CD14-positive monocyte (primary cell): ENCODE measurements around the gene COL5A2. TPM values are rescaled to one million over a fixed set of nuclear protein-coding genes. Genes with fewer than 3 reads are reported as not detected.

Experiments
- DNase-seq, 3 donors: peaks; one replicate each; pipeline ENCODE4 v3.0.0-alpha.2; 2011 to 2022
- H2AFZ ChIP-seq: 2 replicates; pipeline ENCODE4 v1.6.0; 2012; ENCODE audit warnings: mild to moderate bottlenecking, low read depth, low read length, inconsistent platforms; ENCODE audit not compliant: insufficient read depth, poor library complexity, severe bottlenecking
- H3K27ac ChIP-seq, 2 donors: 1 replicate in 1 of 2; 2 replicates in 1 of 2; pipeline ENCODE4 v1.5.1; 2012 to 2013; ENCODE audit warnings: low read length in 2 of 2, control low read depth in 1 of 2, inconsistent platforms in 1 of 2, low read depth in 1 of 2, mild to moderate bottlenecking in 1 of 2
- H3K27me3 ChIP-seq, 2 donors: one replicate each; pipeline versions ENCODE4 v1.6.0 to v1.6.1; 2011 to 2013; ENCODE audit warnings: low read length in 2 of 2; ENCODE audit not compliant: control insufficient read depth in 2 of 2, insufficient read depth in 2 of 2
- H3K36me3 ChIP-seq, 2 donors: replicated peaks in 1 of 2; 1 replicate in 1 of 2; 2 replicates in 1 of 2; pipeline versions ENCODE4 v1.5.1 to v1.6.1; 2012 to 2013; ENCODE audit warnings: low read length in 2 of 2, control low read depth in 1 of 2, inconsistent platforms in 1 of 2, mild to moderate bottlenecking in 1 of 2; ENCODE audit not compliant: insufficient read depth in 2 of 2, control insufficient read depth in 1 of 2
- H3K4me1 ChIP-seq, 2 donors: 1 replicate in 1 of 2; 2 replicates in 1 of 2; pipeline versions ENCODE4 v1.5.1 to v1.6.1; 2012 to 2013; ENCODE audit warnings: low read length in 2 of 2, control low read depth in 1 of 2, inconsistent platforms in 1 of 2, mild to moderate bottlenecking in 1 of 2, moderate library complexity in 1 of 2; ENCODE audit not compliant: insufficient read depth in 2 of 2, control insufficient read depth in 1 of 2
- H3K4me2 ChIP-seq: replicated peaks from 2 replicates; pipeline ENCODE3; 2012; ENCODE audit warnings: low read length, moderate library complexity, mild to moderate bottlenecking; ENCODE audit not compliant: poor library complexity, severe bottlenecking; ENCODE audit errors: extremely low read depth
- H3K4me3 ChIP-seq, 3 experiments: fragments of 200-600 bp in 1 of 3; sonication (generic) in 1 of 3; replicated peaks in 1 of 3; 1 replicate in 2 of 3; 2 replicates in 1 of 3; pipeline ENCODE4 v1.5.1; 2011 to 2013; ENCODE audit warnings: low read length in 3 of 3, mild to moderate bottlenecking in 3 of 3, control low read depth in 2 of 3, low read depth in 2 of 3, inconsistent platforms in 1 of 3, moderate library complexity in 1 of 3
- H3K79me2 ChIP-seq: 2 replicates; pipeline ENCODE4 v1.6.0; 2012; ENCODE audit warnings: mild to moderate bottlenecking, control low read depth, inconsistent platforms, low read length, moderate library complexity; ENCODE audit not compliant: insufficient read depth
- H3K9ac ChIP-seq: 2 replicates; pipeline ENCODE4 v1.6.0; 2017; ENCODE audit warnings: low read length, mild to moderate bottlenecking; ENCODE audit not compliant: insufficient read depth, poor library complexity, severe bottlenecking
- H3K9me3 ChIP-seq, 2 donors: replicated peaks in 1 of 2; 1 replicate in 1 of 2; 2 replicates in 1 of 2; pipeline versions ENCODE4 v1.5.1 to v1.6.1; 2012 to 2013; ENCODE audit warnings: low read length in 2 of 2, control low read depth in 1 of 2; ENCODE audit not compliant: control insufficient read depth in 1 of 2, insufficient read depth in 1 of 2
- H4K20me1 ChIP-seq: 2 replicates; pipeline ENCODE4 v1.6.0; 2012; ENCODE audit warnings: mild to moderate bottlenecking, low read length, control low read depth, moderate library complexity; ENCODE audit not compliant: insufficient read depth
- H3K27ac Mint-ChIP-seq, 7 donors: one replicate each; pipeline ENCODE4 v1.8.0; 2020; ENCODE audit warnings: mild to moderate bottlenecking in 7 of 7, mixed read lengths in 7 of 7, moderate library complexity in 6 of 7, inconsistent platforms in 2 of 7
- H3K27me3 Mint-ChIP-seq, 3 donors: one replicate each; pipeline ENCODE4 v1.8.0; 2021 to 2022; ENCODE audit warnings: low read depth in 3 of 3, mild to moderate bottlenecking in 3 of 3, mixed read lengths in 3 of 3, moderate library complexity in 3 of 3, inconsistent platforms in 1 of 3
- H3K36me3 Mint-ChIP-seq, 2 donors: one replicate each; pipeline ENCODE4 v1.8.0; 2020; ENCODE audit warnings: mixed read lengths in 2 of 2, inconsistent platforms in 1 of 2, mild to moderate bottlenecking in 1 of 2
- H3K4me1 Mint-ChIP-seq: one replicate; pipeline ENCODE4 v1.8.0; 2020; ENCODE audit warnings: mild to moderate bottlenecking, mixed read lengths
- H3K4me3 Mint-ChIP-seq, 2 donors: one replicate each; pipeline ENCODE4 v1.8.0; 2020; ENCODE audit warnings: mild to moderate bottlenecking in 2 of 2, mixed read lengths in 2 of 2, moderate library complexity in 1 of 2
- H3K9me3 Mint-ChIP-seq, 7 donors: one replicate each; pipeline ENCODE4 v1.8.0; 2020 to 2022; ENCODE audit warnings: mixed read lengths in 7 of 7, mild to moderate bottlenecking in 6 of 7, moderate library complexity in 6 of 7, inconsistent platforms in 2 of 7
- CTCF ChIP-seq: fragments of 200-600 bp; IDR thresholded peaks from one replicate; pipeline ENCODE4 v1.8.0; 2022; ENCODE audit warnings: antibody characterized with exemption, mild to moderate bottlenecking
- WGBS: methylation state at CpG from one replicate; pipeline ENCODE4 v1.1.5; 2013; ENCODE audit warnings: missing lambda C conversion rate; ENCODE audit not compliant: insufficient coverage; 5-methylcytosine and 5-hydroxymethylcytosine counted together
- intact Hi-C, 2 donors: fragments of 100-400 bp; cut with micrococcal nuclease; formaldehyde crosslinking; loops; one replicate each; pipeline versions ENCODE4 v1.15.0 to v1.15.1; 2023
- polyA plus RNA-seq, 3 donors: library from polyadenylated mRNA; depleted of rRNA in 1 of 3; unstranded in 2 of 3; stranded (reverse) in 1 of 3; fragments of 300-500 nt in 2 of 3; fragments of >200 nt in 1 of 3; fragmentation: Illumina TruSeq in 2 of 3; gene quantifications; 1 replicate in 2 of 3; 2 replicates in 1 of 3; pipeline ENCODE4 v1.2.3, GENCODE V29; 2012 to 2021

Gene COL5A2
- polyA plus RNA-seq, 3 donors, result 0.13 TPM; not detected in 2

- no peaks in the 10 kb centered on the region for H3K27me3 Mint-ChIP-seq
These were observed 122.2 kb downstream of the COL5A2 start for GRCh38 chr2:189057316-189057715.

GRCh38 chr2:189056200-189057106, 123.1 kb downstream of the COL5A2 start:
- 94% methylated on average over 2 of the region's 4 CpGs for WGBS
- intact Hi-C loops, result no loop called here

More at GRCh38 chr2:189057316-189057715, 122.2 kb downstream of the COL5A2 start:
- Histone ChIP-seq H3K9ac (no peak overlapping the region), H3K36me3 (no peaks in the 10 kb centered on the region), H4K20me1 (no peaks in the 10 kb centered on the region), H3K9me3 (no peaks in the 10 kb centered on the region), H3K27ac (no peak overlapping the region), H3K79me2 (no peaks in the 10 kb centered on the region), H2AFZ (no peak overlapping the region), H3K4me3 (no peak overlapping the region), H3K4me2 (no peak overlapping the region), H3K27me3 (no peaks in the 10 kb centered on the region), H3K4me1 (no peaks in the 10 kb centered on the region)
- Mint-ChIP-seq H3K9me3 (peaks cover 0 to 3% (median 0%) of the 10 kb centered on the region in 7 donors), H3K4me3 (no peak overlapping the region), H3K4me1 (no peaks in the 10 kb centered on the region), H3K27ac (no peak overlapping the region), H3K36me3 (no peaks in the 10 kb centered on the region)
- WGBS, result no CpG with 5 or more reads among the region's 2 CpGs
- no peak for DNase-seq
- TF ChIP-seq CTCF, result no peak
- intact Hi-C loops, result no loop called here

More at GRCh38 chr2:189056200-189057106, 123.1 kb downstream of the COL5A2 start:
- no peaks in the 10 kb centered on the region for H3K36me3 Mint-ChIP-seq
- no peak overlapping the region for H3K27ac Mint-ChIP-seq
- H3K9ac ChIP-seq, result no peak overlapping the region
- H3K36me3 ChIP-seq, result no peaks in the 10 kb centered on the region
- H3K9me3 Mint-ChIP-seq, result peaks cover 0 to 3% (median 0%) of the 10 kb centered on the region in 7 donors
- no peaks in the 10 kb centered on the region for H3K9me3 ChIP-seq
- H3K4me2 ChIP-seq, result no peak overlapping the region
- no peaks in the 10 kb centered on the region for H3K4me1 Mint-ChIP-seq
- H3K79me2 ChIP-seq, result no peaks in the 10 kb centered on the region
- no peaks in the 10 kb centered on the region for H3K27me3 ChIP-seq
- H2AFZ ChIP-seq, result no peak overlapping the region
- TF ChIP-seq CTCF, result no peak
- H4K20me1 ChIP-seq, result no peaks in the 10 kb centered on the region
- no peak overlapping the region for H3K4me3 ChIP-seq
- no peak for DNase-seq
- H3K4me3 Mint-ChIP-seq, result no peak overlapping the region
- no peaks in the 10 kb centered on the region for H3K4me1 ChIP-seq
- H3K27ac ChIP-seq, result no peak overlapping the region
- no peaks in the 10 kb centered on the region for H3K27me3 Mint-ChIP-seq
